OCI-M1 (cell line): ENCODE results near the gene ITGBL1.
A peak's percentile ranks its signal among the peaks of the same experiment; 100 is the strongest.

Source experiments
- DNase-seq: peaks from one replicate; lab custom pipeline; 2025; lab: John Stamatoyannopoulos, UW

Gene ITGBL1

GRCh38 chr13:101697745-101698144 is 245.3 kb downstream of the ITGBL1 start:
- DNase-seq: no peak

DNA sequence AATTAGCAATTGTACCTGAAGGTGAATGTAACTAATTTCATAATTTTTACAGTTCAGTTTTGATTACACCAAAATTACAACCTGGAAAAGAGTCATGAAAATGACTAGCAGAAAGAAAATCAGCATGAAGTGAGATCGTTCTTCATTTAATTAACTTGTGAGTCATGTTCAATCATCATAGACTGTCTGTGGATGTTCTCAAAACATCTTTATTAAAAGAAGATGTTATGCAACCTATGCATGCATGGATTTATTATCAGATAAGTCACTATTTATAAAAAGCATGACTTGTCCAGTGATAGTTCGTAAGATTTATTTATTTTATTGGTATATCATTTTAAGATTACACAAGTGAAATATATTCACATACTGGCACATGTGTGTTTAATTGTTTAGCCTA is 245.9 kb downstream of the ITGBL1 start:
- no peak for DNase-seq

- DNase-seq: no peak
These were observed 248.1 kb downstream of the ITGBL1 start for GRCh38 chr13:101700598-101700997.

- no peak for DNase-seq
These were observed 250.6 kb downstream of the ITGBL1 start for GRCh38 chr13:101703081-101703480.

- no peak for DNase-seq
These were observed 251.4 kb downstream of the ITGBL1 start for GRCh38 chr13:101703838-101704237.

DNA sequence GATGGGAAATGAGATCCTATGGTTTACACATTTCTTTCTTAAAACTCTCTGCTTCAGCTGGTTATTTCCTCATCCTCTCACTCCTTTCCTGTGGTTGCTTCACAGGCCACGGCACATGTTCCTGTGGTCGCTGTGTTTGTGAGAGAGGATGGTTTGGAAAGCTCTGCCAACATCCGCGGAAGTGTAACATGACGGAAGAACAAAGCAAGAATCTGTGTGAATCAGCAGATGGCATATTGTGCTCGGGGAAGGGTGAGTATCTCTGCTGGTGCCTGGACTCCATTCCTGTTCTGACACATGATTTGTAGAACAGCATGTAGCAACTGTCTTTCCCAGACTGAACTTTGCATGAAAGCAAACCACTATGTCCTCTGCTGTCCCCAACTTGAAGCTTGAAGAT is 254.2 kb downstream of the ITGBL1 start:
- DNase-seq: no peak

DNA sequence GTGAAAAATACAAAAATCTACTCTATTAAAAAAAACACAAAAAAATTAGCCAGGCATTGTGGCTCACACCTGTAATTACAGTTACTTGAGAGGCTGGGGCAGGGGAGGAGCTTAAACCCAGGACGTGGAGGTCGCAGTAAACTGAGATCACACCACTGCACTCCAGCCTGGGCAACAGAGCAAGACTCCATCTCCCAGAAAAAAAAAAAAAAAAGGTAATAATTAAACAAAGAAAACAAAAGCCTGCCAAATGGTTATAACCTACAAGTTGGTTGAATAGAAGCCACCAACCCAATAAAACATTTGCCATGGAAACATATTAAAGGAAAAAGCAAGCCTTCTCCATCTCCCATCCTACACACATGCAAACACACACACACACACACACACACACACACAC is 255.2 kb downstream of the ITGBL1 start:
- DNase-seq: no peak

- DNase-seq: no peak
These were observed 255.6 kb downstream of the ITGBL1 start for GRCh38 chr13:101708115-101708514.

DNA sequence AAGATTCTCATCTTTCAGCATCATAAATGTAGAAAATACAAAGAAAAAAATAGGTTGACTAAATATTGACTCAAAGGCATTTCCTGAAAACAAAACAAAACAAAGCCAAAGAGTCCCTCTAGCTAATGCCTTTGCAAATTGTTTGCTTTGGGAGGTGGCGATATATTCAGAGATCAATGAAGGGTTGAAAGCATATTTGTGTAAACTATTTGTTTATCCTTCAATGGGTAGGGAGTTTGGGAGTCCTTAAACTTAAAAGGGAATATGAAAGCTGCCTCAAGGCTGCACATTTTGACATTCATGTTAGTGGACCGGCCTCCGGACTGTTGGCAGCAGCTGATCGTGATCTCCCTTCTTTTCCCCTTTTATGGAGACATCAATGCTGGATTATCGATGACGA is 257.5 kb downstream of the ITGBL1 start:
- no peak for DNase-seq

- DNase-seq: no peak
These were observed 259.0 kb downstream of the ITGBL1 start for GRCh38 chr13:101711307-101712025.

GRCh38 chr13:101712026-101712348 is 259.5 kb downstream of the ITGBL1 start:
- no peak for DNase-seq

- DNase-seq: no peak
These were observed 261.7 kb downstream of the ITGBL1 start for GRCh38 chr13:101714195-101714594.

DNA sequence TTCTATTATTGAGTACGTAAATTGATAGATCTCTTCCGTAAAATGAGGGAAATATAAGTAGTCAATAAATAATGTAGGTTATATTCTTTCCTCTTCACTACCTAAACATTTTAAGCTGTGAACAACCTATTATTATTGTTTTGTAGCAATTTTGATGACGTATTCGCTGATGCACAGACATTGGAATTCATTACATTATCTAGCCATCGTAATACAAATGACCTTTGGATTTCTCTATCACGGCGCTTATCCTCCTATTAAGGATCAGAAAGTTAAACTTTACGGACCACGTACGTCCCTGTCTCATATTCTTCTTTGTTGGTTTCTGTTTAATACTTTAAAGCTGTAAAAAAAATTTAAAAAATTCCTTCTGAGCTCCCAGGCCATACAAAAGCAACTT is 264.9 kb downstream of the ITGBL1 start:
- DNase-seq: no peak

DNA sequence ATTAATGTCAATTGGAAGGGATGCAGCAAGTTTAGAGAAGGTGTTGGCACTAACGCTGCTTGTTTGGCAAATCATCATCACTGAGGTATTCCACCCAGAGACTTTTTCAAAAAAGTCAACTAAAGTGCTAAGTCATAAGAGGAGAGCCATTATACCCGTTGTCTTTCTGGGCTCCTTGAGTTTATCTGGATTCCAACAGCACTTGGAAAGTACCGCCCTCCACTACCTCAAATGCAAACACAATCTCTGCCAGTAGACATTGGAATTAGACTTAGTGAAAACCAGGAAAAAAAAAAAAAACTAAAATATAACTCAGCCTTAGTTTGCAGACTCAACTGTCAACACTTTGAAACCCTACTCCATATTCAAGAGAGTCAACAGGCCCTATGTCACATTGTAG is 266.0 kb downstream of the ITGBL1 start:
- DNase-seq: no peak

DNA sequence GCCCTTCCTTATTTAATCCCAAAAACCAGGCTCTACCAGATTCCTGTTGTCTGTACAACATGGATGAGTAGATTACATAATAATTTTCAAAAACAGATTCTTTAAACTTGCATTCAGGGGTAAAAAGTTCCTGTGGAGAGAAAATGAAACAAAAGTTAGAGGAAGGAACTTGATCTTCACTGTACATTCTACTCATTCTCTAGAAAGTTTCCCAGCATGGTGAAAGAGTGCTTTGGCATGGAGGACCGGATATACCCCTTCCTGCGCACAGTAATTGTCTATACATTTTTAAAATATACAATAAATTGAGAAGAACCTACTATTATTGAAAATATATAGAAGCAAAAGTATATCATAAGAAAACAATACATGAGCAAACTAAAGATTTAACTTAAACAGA is 274.2 kb downstream of the ITGBL1 start:
- peak; percentile 28 for DNase-seq

- DNase-seq: peak; percentile 33
These were observed 274.6 kb downstream of the ITGBL1 start for GRCh38 chr13:101727118-101727517.

DNA sequence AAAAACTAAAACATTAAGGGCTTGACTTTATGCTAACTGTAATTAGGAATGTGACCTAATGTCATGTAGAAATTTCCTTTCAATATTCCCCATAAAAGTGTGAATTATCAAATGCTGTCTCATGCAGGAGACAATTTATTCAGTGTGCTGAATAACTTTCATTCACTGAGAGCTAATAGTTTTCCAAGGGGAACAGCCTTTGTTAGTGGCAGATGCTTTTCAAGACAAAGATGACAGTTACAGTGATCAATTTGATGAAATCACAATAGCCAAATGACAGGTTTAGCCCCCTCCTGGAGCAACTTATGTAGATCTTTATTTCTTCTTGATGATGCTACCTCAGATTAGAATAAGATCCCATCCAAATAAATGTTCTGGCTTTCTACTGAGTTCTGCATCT is 275.5 kb downstream of the ITGBL1 start:
- no peak for DNase-seq

DNA sequence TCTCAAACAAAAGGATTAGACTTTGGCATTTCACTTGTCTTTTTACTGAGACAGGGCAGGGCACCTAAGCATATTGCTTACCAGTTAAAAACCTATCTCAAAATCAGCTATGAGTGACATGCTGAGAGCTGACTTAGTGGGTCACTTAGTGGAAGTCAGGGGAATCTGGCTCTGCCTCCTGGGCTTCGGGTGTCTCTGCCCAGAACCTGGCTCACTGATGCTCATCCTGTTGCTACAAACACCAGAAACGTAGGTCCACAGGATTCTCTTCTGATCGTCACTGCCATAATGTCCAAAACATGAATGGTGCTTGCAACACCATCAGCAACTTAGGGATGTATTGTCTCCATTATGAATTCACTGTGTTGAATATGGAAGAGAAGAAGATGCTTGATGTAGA is 276.1 kb downstream of the ITGBL1 start:
- DNase-seq: no peak

DNA sequence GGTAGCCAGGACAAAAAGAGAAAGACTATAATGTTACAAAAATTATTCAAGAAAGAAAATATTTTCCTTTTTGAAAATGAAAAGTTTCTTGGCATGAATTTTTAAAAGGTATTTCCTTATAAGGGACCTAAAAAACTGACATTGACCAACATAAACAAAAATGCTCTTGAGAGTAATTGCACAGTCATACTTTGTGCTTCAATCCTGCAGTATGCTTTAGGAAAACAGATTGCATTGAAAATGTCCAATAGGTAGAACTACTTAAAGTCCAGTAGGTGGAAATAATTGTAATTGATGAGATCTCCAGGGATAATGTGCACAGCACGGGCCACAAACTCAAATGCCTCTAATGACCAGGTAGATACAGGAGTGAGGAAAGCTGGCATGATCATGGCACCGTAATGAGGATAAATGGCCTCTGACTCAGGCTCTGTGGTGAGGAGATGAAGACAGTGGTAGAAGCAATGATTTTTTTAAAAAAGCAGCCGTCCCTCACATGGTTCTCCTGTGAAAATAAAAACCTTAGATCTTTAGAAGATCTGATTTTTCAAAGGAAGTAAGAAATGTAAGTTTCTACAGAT is 278.0 kb downstream of the ITGBL1 start:
- no peak for DNase-seq

DNA sequence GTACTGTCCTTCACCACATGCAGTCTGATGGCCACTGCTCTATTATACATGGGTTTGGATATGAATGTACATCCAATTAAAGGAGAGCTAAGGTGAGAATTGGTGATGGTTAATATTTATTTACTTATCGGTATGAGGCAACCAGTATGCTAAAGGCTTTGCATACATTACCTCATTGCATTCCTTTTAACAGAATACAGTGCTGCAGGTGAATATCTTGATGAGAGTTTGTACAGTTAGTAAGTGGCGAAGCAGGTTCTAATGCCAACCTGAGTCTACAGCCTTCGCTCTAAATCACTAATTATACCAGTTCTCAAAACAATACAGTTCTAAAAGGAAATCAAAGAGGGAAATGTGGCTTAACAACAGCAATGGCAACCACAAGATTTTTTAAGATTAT is 284.1 kb downstream of the ITGBL1 start:
- no peak for DNase-seq

GRCh38 chr13:101738336-101738735 is 285.9 kb downstream of the ITGBL1 start:
- no peak for DNase-seq

GRCh38 chr13:101739382-101740178 is 287.1 kb downstream of the ITGBL1 start:
- DNase-seq: no peak

DNA sequence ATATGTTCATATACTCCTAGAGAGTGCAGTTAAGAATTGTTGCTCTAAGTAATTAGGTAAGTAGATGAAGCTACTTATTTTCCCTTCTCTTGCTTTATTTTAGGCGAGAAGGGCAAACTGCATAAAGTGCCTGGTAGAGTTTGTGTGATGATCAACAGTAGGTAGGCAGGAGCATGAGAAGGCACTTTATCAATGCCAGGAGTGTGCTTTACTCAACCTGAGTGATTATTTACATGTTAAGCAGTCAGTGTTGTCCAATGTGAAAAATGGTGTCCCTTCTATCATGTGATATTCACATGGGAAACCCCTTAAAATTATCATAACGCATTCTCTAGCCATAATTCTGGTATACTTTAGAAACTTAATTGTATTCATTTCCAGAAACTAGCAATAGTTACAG is 294.0 kb downstream of the ITGBL1 start:
- DNase-seq: no peak
